ENCODE results near the gene FRMD4B.

FRMD4B gene

DNA sequence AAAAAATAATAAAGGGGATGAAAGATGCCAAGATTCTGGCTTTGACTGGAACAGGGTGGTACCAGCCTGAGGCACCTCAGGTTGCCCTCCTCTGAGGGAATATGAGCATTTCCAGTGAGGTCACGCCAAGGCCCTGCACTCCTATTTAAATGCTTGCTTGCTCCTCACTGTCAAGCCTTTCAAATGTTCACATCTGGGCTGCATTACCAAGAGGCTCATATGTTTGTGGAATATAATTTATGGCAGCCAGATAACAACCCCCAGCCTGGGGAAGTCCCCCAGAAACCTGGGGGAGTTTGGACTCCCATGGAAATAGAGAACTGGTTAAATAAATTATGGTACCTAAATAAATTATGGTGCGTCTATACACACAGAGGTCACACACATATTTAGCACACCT lies 88.4 kb downstream of the FRMD4B start:
- H3K27me3 ChIP-seq (ENCODE audit: insufficient read depth, low read length, poor library complexity, severe bottlenecking), result no peaks in the 10 kb centered on the region
- no peaks in the 10 kb centered on the region for H3K9me3 ChIP-seq (ENCODE audit: insufficient read depth, low read depth, low read length)
- H2AFZ ChIP-seq (ENCODE audit: low read length), result no peak overlapping the region
- H3K4me2 ChIP-seq (ENCODE audit: low read depth, low read length, poor library complexity, severe bottlenecking), result no peak overlapping the region
- H3F3A ChIP-seq (ENCODE audit: low read depth), result no peaks in the 10 kb centered on the region
- no peaks in the 10 kb centered on the region for H3K36me3 ChIP-seq (ENCODE audit: insufficient read depth, low read length)
- no peak overlapping the region for H3K4me3 ChIP-seq (ENCODE audit: low read length, poor library complexity, severe bottlenecking)
- no peaks in the 10 kb centered on the region for H3K9me2 ChIP-seq (replicated peaks; ENCODE audit: low read depth, low read length)
- H3K9ac ChIP-seq (ENCODE audit: low read depth, low read length, poor library complexity, severe bottlenecking), result no peak overlapping the region
- no peaks in the 10 kb centered on the region for H4K20me1 ChIP-seq (ENCODE audit: insufficient read depth, low read length, poor library complexity, severe bottlenecking)
- TF ChIP-seq EZH2phosphoT487 (IDR thresholded peaks at IDR 0.05; ENCODE audit: borderline replicate concordance), result no peak
- TF ChIP-seq, protein P1, sequence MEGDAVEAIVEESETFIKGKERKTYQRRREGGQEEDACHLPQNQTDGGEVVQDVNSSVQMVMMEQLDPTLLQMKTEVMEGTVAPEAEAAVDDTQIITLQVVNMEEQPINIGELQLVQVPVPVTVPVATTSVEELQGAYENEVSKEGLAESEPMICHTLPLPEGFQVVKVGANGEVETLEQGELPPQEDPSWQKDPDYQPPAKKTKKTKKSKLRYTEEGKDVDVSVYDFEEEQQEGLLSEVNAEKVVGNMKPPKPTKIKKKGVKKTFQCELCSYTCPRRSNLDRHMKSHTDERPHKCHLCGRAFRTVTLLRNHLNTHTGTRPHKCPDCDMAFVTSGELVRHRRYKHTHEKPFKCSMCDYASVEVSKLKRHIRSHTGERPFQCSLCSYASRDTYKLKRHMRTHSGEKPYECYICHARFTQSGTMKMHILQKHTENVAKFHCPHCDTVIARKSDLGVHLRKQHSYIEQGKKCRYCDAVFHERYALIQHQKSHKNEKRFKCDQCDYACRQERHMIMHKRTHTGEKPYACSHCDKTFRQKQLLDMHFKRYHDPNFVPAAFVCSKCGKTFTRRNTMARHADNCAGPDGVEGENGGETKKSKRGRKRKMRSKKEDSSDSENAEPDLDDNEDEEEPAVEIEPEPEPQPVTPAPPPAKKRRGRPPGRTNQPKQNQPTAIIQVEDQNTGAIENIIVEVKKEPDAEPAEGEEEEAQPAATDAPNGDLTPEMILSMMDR (conservative IDR thresholded peaks at IDR 0.05; ENCODE audit: low read length), result no peak
- no peaks in the 10 kb centered on the region for H3K79me2 ChIP-seq (ENCODE audit: insufficient read depth, low read length)
- H3K4me1 ChIP-seq (ENCODE audit: insufficient read depth, low read length, poor library complexity, severe bottlenecking), result no peaks in the 10 kb centered on the region

DNA sequence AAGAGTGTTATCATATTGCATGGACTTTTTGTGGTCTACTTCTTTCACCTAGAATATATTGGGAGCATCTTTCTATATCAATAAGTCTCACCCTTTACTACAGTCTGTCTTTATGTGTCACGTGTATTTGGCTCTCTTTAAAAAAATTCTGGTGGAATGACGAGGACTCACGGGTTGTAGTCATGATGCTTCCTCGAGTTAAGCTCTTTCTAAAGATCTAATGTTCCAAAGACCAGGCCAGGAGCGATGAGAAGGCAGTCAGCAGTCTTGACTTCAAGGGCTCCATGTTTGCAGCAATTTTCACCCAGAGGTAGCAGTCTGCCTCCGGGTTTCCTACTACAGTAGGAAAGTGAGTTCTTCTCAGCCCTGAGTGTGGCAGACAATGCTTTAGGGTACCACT lies 88.9 kb downstream of the FRMD4B start:
- no peaks in the 10 kb centered on the region for H3K79me2 ChIP-seq (ENCODE audit: insufficient read depth, low read length)
- H3K9me2 ChIP-seq (replicated peaks; ENCODE audit: low read depth, low read length), result no peaks in the 10 kb centered on the region
- H3F3A ChIP-seq (ENCODE audit: low read depth), result no peaks in the 10 kb centered on the region
- H3K4me3 ChIP-seq (ENCODE audit: low read length, poor library complexity, severe bottlenecking), result no peak overlapping the region
- H2AFZ ChIP-seq (ENCODE audit: low read length), result no peak overlapping the region
- no peaks in the 10 kb centered on the region for H3K9me3 ChIP-seq (ENCODE audit: insufficient read depth, low read depth, low read length)
- H3K4me2 ChIP-seq (ENCODE audit: low read depth, low read length, poor library complexity, severe bottlenecking), result no peak overlapping the region
- no peaks in the 10 kb centered on the region for H4K20me1 ChIP-seq (ENCODE audit: insufficient read depth, low read length, poor library complexity, severe bottlenecking)
- no peaks in the 10 kb centered on the region for H3K4me1 ChIP-seq (ENCODE audit: insufficient read depth, low read length, poor library complexity, severe bottlenecking)
- no peak overlapping the region for H3K9ac ChIP-seq (ENCODE audit: low read depth, low read length, poor library complexity, severe bottlenecking)
- TF ChIP-seq, protein P1 (conservative IDR thresholded peaks at IDR 0.05; ENCODE audit: low read length), result no peak
- TF ChIP-seq EZH2phosphoT487 (IDR thresholded peaks at IDR 0.05; ENCODE audit: borderline replicate concordance), result no peak
- H3K36me3 ChIP-seq (ENCODE audit: insufficient read depth, low read length), result no peaks in the 10 kb centered on the region
- no peaks in the 10 kb centered on the region for H3K27me3 ChIP-seq (ENCODE audit: insufficient read depth, low read length, poor library complexity, severe bottlenecking)

DNA sequence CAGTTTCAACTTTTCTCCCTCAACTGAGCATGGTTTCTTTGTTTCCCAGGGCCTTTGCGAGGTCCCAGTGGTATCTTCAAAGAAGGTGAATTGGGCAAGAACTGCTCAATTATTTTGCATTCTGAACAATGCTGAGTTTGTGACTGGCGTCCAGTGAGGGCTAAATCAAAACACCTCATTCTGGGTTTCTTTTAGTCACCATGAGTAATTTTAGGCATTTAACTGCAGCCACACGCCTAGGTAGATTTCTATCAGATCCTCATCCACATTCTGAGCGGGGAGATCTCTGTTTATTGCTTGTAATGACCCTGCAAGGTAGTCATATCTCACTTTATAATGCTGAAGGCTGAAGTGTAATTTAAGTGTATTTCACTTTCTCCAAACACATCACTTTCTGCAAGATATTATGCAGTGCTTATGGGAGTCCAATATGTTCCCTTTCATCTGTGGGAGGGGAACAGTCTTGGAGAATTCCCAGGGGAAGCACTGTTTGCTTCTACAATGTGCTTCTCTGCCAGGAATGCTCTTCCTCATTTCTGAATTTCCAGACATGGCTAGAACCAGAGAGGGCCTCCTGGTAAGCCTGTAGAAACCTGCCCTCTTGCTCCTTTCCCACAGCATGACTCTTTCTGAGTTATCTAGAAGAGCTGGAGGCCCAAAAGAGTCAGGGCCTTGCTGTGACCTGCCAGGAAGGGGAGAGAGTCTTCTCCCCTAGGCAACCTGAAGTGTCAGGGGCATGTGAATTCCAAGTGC lies 91.7 kb downstream of the FRMD4B start:
- Histone ChIP-seq H3K4me3 (ENCODE audit: low read length, poor library complexity, severe bottlenecking) (no peak overlapping the region), H3F3A (ENCODE audit: low read depth) (no peaks in the 10 kb centered on the region), H3K9me2 (replicated peaks; ENCODE audit: low read depth, low read length) (no peaks in the 10 kb centered on the region), H3K4me2 (ENCODE audit: low read depth, low read length, poor library complexity, severe bottlenecking) (no peak overlapping the region), H3K27me3 (ENCODE audit: insufficient read depth, low read length, poor library complexity, severe bottlenecking) (no peaks in the 10 kb centered on the region), H3K36me3 (ENCODE audit: insufficient read depth, low read length) (no peaks in the 10 kb centered on the region), H3K4me1 (ENCODE audit: insufficient read depth, low read length, poor library complexity, severe bottlenecking) (no peaks in the 10 kb centered on the region), H3K79me2 (ENCODE audit: insufficient read depth, low read length) (no peaks in the 10 kb centered on the region), H3K9me3 (ENCODE audit: insufficient read depth, low read depth, low read length) (no peaks in the 10 kb centered on the region), H4K20me1 (ENCODE audit: insufficient read depth, low read length, poor library complexity, severe bottlenecking) (no peaks in the 10 kb centered on the region), H3K9ac (ENCODE audit: low read depth, low read length, poor library complexity, severe bottlenecking) (no peak overlapping the region), H2AFZ (ENCODE audit: low read length) (no peak overlapping the region)
- TF ChIP-seq EZH2phosphoT487 (IDR thresholded peaks at IDR 0.05; ENCODE audit: borderline replicate concordance), result no peak
- TF ChIP-seq, protein P1 (conservative IDR thresholded peaks at IDR 0.05; ENCODE audit: low read length), result no peak

All from Loucy (cell line).